ENCODE results near the gene UBE2E1. TPM values are rescaled to one million over a fixed set of nuclear protein-coding genes. Genes with fewer than 3 reads are reported as not detected.

UBE2E1 gene
- total and polyA plus RNA-seq, 9 donors = 60.3 to 95.4 (median 86.9) TPM

GRCh38 chr3:23817508-23818223, 11.9 kb downstream of the UBE2E1 start:
- Histone ChIP-seq H3K27me3 (ENCODE audit: control insufficient read depth, insufficient read depth, low read length) (no peaks in the 10 kb centered on the region), H3K4me1 (ENCODE audit: control insufficient read depth, insufficient read depth, low read length) (peaks cover 5% of the 10 kb centered on the region), H3K9me3 (replicated peaks; ENCODE audit: control insufficient read depth, low read depth, low read length) (no peaks in the 10 kb centered on the region), H3K27ac (ENCODE audit: low read length) (no peak overlapping the region), H3K36me3 (ENCODE audit: control insufficient read depth, insufficient read depth, low read length) (peaks cover 6% of the 10 kb centered on the region), H3K4me3 (ENCODE audit: low read length) (no peak overlapping the region)
- no peak for DNase-seq
- 96% methylated on average over 3 of the region's 3 CpGs for WGBS (ENCODE audit: insufficient coverage)

- Histone ChIP-seq H3K9me3 (replicated peaks; ENCODE audit: control insufficient read depth, low read depth, low read length) (no peaks in the 10 kb centered on the region), H3K4me3 (ENCODE audit: low read length) (no peak overlapping the region), H3K36me3 (ENCODE audit: control insufficient read depth, insufficient read depth, low read length) (peaks cover 4% of the 10 kb centered on the region), H3K4me1 (ENCODE audit: control insufficient read depth, insufficient read depth, low read length) (peaks cover 5% of the 10 kb centered on the region), H3K27ac (ENCODE audit: low read length) (no peak overlapping the region), H3K27me3 (ENCODE audit: control insufficient read depth, insufficient read depth, low read length) (no peaks in the 10 kb centered on the region)
- WGBS (ENCODE audit: insufficient coverage) = no CpG with 5 or more reads among the region's 5 CpGs
- no peak for DNase-seq
These were observed 14.0 kb downstream of the UBE2E1 start for GRCh38 chr3:23819599-23820360.

GRCh38 chr3:23820888-23821287, 15.1 kb downstream of the UBE2E1 start:
- Histone ChIP-seq H3K9me3 (replicated peaks; ENCODE audit: control insufficient read depth, low read depth, low read length) (no peaks in the 10 kb centered on the region), H3K27me3 (ENCODE audit: control insufficient read depth, insufficient read depth, low read length) (no peaks in the 10 kb centered on the region), H3K4me1 (ENCODE audit: control insufficient read depth, insufficient read depth, low read length) (peaks cover 5% of the 10 kb centered on the region), H3K4me3 (ENCODE audit: low read length) (no peak overlapping the region), H3K36me3 (ENCODE audit: control insufficient read depth, insufficient read depth, low read length) (peaks cover 4% of the 10 kb centered on the region), H3K27ac (ENCODE audit: low read length) (no peak overlapping the region)
- 100% methylated on average over 1 of the region's 1 CpG for WGBS (ENCODE audit: insufficient coverage)
- DNase-seq = no peak

- Histone ChIP-seq H3K36me3 (ENCODE audit: control insufficient read depth, insufficient read depth, low read length) (peaks cover 4% of the 10 kb centered on the region), H3K4me1 (ENCODE audit: control insufficient read depth, insufficient read depth, low read length) (peaks cover 5% of the 10 kb centered on the region), H3K27ac (ENCODE audit: low read length) (no peak overlapping the region), H3K27me3 (ENCODE audit: control insufficient read depth, insufficient read depth, low read length) (no peaks in the 10 kb centered on the region), H3K9me3 (replicated peaks; ENCODE audit: control insufficient read depth, low read depth, low read length) (no peaks in the 10 kb centered on the region), H3K4me3 (ENCODE audit: low read length) (no peak overlapping the region)
- WGBS (ENCODE audit: insufficient coverage) = no CpG with 5 or more reads among the region's 1 CpG
- no peak for DNase-seq
These were observed 16.1 kb downstream of the UBE2E1 start for GRCh38 chr3:23821858-23822257.

- WGBS (ENCODE audit: insufficient coverage) = 78% methylated on average over 3 of the region's 7 CpGs
- Histone ChIP-seq H3K27me3 (ENCODE audit: control insufficient read depth, insufficient read depth, low read length) (no peaks in the 10 kb centered on the region), H3K4me1 (ENCODE audit: control insufficient read depth, insufficient read depth, low read length) (peaks cover 5% of the 10 kb centered on the region), H3K9me3 (replicated peaks; ENCODE audit: control insufficient read depth, low read depth, low read length) (no peaks in the 10 kb centered on the region), H3K27ac (ENCODE audit: low read length) (no peak overlapping the region), H3K4me3 (ENCODE audit: low read length) (no peak overlapping the region), H3K36me3 (ENCODE audit: control insufficient read depth, insufficient read depth, low read length) (peaks cover 4% of the 10 kb centered on the region)
- no peak for DNase-seq
These were observed 16.8 kb downstream of the UBE2E1 start for GRCh38 chr3:23822559-23822958.

DNA sequence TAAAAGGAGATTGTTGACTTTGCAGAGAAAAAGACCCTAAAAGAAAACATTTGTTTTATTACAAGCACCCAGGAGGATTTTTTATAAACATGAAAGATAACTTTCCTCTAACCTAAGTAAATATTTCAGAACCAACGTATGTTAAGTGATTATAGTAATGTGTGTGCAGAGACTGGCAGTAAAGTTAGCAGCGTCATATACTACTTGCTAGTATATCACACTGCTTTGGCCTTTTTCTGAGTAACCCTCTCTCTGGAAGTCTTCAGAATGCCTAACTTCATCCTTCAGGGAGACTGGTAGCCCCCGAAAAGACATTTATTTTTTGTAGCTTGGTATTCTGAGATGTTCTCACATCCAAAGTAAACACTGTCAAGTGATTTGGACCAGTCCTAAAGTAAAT, 17.9 kb downstream of the UBE2E1 start:
- Histone ChIP-seq H3K27ac (ENCODE audit: low read length) (no peak overlapping the region), H3K4me3 (ENCODE audit: low read length) (no peak overlapping the region), H3K9me3 (replicated peaks; ENCODE audit: control insufficient read depth, low read depth, low read length) (no peaks in the 10 kb centered on the region), H3K27me3 (ENCODE audit: control insufficient read depth, insufficient read depth, low read length) (no peaks in the 10 kb centered on the region), H3K4me1 (ENCODE audit: control insufficient read depth, insufficient read depth, low read length) (peaks cover 5% of the 10 kb centered on the region), H3K36me3 (ENCODE audit: control insufficient read depth, insufficient read depth, low read length) (peaks cover 4% of the 10 kb centered on the region)
- WGBS (ENCODE audit: insufficient coverage) = no CpG with 5 or more reads among the region's 3 CpGs
- no peak for DNase-seq

DNA sequence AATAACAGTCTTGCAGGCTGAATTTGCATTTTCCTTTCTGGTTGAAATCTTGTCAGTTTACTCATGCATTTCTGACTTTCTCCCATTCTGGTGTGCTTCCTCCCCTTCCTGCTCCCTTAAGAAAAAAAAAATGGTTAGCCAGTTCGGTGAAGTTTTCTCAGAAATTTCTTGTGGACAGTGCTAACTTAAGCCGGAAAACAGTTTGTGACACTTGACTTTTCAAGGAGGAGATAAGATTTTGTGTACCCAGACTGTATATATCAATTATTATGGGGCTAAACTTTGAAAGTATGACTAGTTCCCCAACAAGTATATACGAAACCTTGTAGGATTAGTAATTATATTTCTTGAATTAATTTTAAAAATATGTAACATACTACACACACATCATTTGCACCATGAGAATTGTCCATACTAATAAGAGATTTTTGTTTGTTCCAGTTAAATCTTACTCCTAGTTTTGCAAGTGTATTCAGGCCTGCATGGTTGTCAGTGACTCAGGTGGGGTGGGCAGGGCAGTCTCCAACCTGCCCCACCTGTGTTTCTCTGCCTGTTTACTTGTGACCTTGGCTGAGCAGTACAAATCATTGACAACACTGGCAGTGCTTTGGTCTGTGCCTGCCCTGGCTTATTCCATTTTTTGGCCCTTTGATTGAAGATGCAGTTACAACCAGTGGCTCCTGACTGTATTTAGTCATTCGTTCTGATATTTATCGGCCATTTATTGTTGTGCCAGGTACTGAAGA, 19.1 kb downstream of the UBE2E1 start:
- no peak overlapping the region for H3K4me3 ChIP-seq (ENCODE audit: low read length)
- DNase-seq = no peak
- H3K36me3 ChIP-seq (ENCODE audit: control insufficient read depth, insufficient read depth, low read length) = peaks cover 3% of the 10 kb centered on the region
- no CpG with 5 or more reads among the region's 5 CpGs for WGBS (ENCODE audit: insufficient coverage)
- H3K27me3 ChIP-seq (ENCODE audit: control insufficient read depth, insufficient read depth, low read length) = no peaks in the 10 kb centered on the region
- H3K27ac ChIP-seq (ENCODE audit: low read length) = no peak overlapping the region
- H3K9me3 ChIP-seq (replicated peaks; ENCODE audit: control insufficient read depth, low read depth, low read length) = no peaks in the 10 kb centered on the region
- peaks cover 2% of the 10 kb centered on the region for H3K4me1 ChIP-seq (ENCODE audit: control insufficient read depth, insufficient read depth, low read length)

DNA sequence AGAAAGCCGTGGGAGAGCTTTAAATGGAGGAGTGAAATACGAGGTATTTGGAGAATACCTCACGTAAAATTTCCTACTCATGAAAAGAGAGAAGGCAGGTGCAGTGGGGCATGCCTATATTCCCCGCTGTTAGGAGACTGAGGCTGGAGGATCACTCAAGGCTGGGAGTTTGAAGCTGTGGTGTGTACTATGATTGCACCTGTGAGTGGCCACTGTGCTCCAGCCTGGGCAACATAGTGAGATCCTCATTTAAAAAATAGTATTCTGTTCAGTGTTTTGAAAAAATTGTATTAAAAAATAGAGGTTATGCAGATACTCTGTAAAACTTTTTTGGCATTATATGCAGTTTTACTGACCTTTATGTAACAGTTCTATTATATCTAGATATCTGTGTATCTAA, 20.0 kb downstream of the UBE2E1 start:
- DNase-seq = no peak
- WGBS (ENCODE audit: insufficient coverage) = 83% methylated on average over 1 of the region's 4 CpGs
- no peaks in the 10 kb centered on the region for H3K27me3 ChIP-seq (ENCODE audit: control insufficient read depth, insufficient read depth, low read length)
- H3K27ac ChIP-seq (ENCODE audit: low read length) = no peak overlapping the region
- no peak overlapping the region for H3K4me3 ChIP-seq (ENCODE audit: low read length)
- no peaks in the 10 kb centered on the region for H3K4me1 ChIP-seq (ENCODE audit: control insufficient read depth, insufficient read depth, low read length)
- no peaks in the 10 kb centered on the region for H3K9me3 ChIP-seq (replicated peaks; ENCODE audit: control insufficient read depth, low read depth, low read length)
- H3K36me3 ChIP-seq (ENCODE audit: control insufficient read depth, insufficient read depth, low read length) = no peaks in the 10 kb centered on the region

GRCh38 chr3:23826382-23827064, 20.8 kb downstream of the UBE2E1 start:
- WGBS (ENCODE audit: insufficient coverage) = no CpG with 5 or more reads among the region's 1 CpG
- no peaks in the 10 kb centered on the region for H3K4me1 ChIP-seq (ENCODE audit: control insufficient read depth, insufficient read depth, low read length)

More at GRCh38 chr3:23826382-23827064, 20.8 kb downstream of the UBE2E1 start:
- no peak for DNase-seq
- Histone ChIP-seq H3K27me3 (ENCODE audit: control insufficient read depth, insufficient read depth, low read length) (no peaks in the 10 kb centered on the region), H3K9me3 (replicated peaks; ENCODE audit: control insufficient read depth, low read depth, low read length) (no peaks in the 10 kb centered on the region), H3K4me3 (ENCODE audit: low read length) (no peak overlapping the region), H3K27ac (ENCODE audit: low read length) (no peak overlapping the region), H3K36me3 (ENCODE audit: control insufficient read depth, insufficient read depth, low read length) (no peaks in the 10 kb centered on the region)
